ENCODE results near the gene HECTD2.

- TF ChIP-seq EZH2 (IDR thresholded peaks at IDR 0.05; ENCODE audit: low read depth), result no peak
- TF ChIP-seq, protein P1, sequence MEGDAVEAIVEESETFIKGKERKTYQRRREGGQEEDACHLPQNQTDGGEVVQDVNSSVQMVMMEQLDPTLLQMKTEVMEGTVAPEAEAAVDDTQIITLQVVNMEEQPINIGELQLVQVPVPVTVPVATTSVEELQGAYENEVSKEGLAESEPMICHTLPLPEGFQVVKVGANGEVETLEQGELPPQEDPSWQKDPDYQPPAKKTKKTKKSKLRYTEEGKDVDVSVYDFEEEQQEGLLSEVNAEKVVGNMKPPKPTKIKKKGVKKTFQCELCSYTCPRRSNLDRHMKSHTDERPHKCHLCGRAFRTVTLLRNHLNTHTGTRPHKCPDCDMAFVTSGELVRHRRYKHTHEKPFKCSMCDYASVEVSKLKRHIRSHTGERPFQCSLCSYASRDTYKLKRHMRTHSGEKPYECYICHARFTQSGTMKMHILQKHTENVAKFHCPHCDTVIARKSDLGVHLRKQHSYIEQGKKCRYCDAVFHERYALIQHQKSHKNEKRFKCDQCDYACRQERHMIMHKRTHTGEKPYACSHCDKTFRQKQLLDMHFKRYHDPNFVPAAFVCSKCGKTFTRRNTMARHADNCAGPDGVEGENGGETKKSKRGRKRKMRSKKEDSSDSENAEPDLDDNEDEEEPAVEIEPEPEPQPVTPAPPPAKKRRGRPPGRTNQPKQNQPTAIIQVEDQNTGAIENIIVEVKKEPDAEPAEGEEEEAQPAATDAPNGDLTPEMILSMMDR (conservative IDR thresholded peaks at IDR 0.05), result no peak
These were observed 43.4 kb upstream of the HECTD2 start for GRCh38 chr10:91366704-91367103.
